GM18511 (cell line): Measurements from ENCODE around the gene GGCT.

Source experiments
- ATAC-seq: cut with Tn5 transposase; IDR thresholded peaks from one replicate; pipeline ENCODE4 v1.9.1; 2021; ENCODE audit warnings: mild to moderate bottlenecking, moderate library complexity; ENCODE audit not compliant: unreplicated experiment

The GGCT gene

DNA sequence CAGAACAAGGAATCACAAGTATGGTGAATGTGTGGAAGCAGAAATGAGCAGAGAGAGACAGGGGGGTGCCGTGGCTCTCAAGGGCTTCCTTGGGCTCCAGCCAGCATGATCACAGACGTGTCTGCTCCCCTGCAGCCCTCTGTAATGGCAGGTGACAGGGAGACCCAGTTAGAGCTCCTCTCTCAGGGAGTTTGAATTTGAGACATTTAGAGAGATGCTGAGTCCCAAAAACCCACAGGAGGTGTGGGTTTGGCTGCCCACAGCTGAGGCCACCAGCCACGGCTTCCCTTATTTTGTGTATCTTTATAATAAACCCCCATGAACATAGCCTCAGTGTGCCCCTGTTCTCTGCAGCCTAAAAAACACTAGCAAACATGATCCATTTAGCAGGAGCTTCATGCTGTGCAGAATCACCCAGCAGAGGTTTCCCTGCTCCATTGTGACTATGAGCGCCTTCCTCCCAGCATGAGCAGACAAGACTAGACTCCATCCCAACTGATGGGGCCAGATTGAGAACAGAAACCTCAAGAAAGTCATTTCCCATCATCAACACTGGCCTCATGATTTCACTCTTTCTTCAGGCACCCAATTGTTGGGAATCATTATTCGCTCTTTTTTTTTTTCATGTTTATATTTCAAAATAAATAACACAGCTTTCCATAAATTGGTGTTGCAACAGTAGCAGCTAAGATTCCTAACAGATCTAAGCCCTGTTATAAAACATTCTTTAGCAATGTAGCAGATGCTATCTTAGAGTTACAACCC, 39.4 kb downstream of the GGCT start:
- no peak for ATAC-seq

DNA sequence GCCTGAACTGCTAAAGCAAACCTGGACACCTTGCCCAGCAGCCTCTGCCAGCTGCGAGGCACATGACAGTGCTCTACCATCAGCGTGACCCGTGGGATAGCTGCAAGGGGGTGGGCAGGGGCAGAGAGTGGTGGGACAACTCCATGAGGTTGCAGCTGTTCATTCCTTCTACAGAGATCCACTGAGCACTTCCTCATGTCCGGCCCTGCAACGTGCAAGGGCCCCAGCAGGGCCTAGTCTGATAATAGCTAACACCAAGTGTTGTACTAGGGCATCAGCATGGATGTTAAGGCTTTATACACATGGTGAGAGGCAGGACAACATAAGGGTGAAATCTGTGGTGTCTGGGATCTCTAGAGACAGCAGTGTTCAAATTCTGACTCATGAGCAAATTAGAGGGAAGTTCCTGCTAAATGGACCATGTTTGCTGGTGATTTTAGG, 40.4 kb downstream of the GGCT start:
- peak; percentile 55 for ATAC-seq

DNA sequence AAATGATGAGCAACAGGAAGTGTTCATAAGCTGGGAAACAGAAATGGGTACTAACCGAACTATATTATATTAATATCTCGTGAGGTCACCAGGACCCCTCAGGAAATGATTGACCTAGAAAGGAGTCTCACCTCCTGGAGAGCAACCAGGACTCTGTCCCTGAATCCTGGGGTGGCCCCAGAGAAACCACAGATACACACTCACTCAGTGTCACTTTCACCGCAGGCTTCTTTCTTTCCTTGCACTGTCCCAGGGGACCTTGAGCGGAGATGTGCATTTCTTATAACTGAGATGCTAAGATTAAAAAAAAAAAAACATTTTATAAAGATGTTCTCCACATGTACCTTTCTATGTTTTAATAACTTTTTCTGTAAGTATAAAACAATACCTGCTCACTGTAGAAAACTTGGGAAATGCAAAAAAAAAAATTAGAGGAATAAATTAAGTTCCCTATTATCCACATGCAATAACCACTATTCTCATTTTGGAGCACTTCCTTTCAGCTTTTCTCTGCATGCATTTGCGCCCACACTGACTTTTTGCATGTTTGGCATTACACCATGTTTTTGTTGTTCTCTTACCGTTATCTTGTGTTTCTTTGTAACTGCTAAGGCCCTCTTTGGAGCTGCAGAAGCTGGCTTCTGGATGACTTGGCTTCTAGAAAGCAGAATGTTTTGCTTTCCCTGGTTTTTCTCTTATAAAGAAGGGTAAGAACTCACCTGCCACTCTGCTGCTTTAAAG, 41.1 kb downstream of the GGCT start:
- peak; percentile 75 for ATAC-seq

DNA sequence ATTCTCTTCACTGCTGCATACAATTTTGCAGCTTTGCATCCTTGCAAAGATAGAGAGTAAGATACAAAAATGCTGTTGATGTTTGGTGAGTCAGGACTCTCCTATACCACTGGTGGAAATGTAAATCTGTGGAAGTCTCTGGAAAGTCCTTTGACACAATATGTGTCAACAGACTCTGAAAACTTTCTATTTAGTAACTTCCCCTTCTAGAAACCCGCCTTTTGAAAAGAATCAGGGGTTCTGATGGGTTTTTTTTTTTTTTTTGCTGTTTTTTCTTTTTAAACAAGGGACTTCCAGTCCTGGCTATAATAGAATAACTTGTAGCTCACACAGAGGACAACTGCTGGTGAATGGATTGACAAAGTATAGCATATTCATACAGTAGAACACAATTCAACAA, 42.5 kb downstream of the GGCT start:
- ATAC-seq: no peak

DNA sequence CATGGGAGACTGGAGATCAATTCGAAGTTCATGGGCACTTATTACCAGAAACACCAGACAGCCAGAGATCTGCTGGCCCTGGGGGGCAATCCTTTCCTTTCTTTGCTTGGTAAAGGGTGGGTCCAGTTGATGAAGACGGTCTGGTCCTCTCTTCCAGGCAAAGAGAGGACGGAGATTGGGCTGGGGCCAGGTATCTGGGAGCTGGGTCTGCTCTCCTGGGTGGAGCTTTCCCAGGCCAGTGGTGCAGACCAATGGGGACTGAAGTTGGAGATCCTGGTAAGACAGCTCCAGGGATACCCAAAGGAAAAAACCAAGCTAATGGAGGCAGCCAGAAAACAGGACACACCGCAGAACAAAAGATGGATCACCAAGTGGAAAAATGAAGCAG, 44.4 kb downstream of the GGCT start:
- no peak for ATAC-seq

GRCh38 chr7:30459591-30460245, 44.9 kb downstream of the GGCT start:
- ATAC-seq: no peak

GRCh38 chr7:30458311-30458710, 46.3 kb downstream of the GGCT start:
- no peak for ATAC-seq

GRCh38 chr7:30453921-30454320, 50.7 kb downstream of the GGCT start:
- no peak for ATAC-seq

DNA sequence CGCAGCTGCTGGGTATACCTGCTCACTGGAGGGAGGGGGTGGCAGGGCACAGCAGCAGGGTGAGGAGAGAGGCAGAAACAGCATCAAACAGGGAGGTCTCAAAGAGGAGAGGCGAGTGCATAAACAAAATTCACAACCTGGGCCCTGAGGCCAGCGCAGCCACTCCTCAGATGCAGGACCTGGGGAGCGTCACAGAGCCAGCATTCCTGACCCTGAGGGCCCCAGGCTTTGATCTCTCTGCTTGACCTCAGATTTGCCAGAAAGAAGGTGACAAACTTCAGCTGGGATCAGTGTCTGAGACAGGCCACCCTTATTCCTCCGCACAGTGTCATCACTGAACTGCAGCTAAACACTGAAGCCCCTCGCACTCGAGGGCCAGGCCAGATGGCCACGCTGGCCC, 51.6 kb downstream of the GGCT start:
- no peak for ATAC-seq

- ATAC-seq: no peak
Measured at GRCh38 chr7:30452280-30452930, 52.2 kb downstream of the GGCT start.

DNA sequence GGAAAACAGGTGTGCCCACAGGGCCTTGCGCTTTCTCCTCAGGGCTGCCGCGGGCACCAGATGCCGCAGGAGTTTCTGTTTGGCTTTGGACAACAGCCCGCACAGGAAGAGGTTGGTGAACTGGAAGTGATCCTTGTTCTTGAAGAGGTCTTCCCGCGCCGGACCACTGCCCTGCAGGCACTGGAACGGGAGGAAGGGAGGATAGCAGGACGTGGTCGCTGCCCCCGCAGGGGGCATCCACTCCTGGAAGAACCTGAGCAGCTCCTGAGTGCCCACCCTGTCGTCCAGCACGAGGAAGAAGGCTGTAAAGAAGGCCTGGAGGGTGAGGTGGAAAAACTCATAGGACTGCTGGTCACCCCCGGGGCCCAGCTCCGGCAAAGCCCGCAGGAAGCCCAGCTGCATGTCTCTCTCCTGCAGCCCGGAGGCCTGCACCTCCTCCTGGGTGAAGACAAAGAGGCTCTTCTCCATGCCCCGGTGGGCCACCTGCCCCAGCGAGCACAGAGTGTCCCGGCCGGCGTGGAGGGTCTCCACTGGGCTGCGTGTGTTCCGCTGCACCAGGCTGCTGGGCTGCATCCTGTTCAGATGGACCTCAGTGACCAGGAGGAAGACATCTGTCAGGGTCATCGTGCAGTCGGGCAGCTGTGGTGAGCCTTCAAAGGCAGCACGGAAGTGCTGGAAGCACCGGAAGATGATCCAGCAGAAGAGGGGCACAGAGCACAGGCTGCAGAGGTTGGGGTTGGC, 52.9 kb downstream of the GGCT start:
- no peak for ATAC-seq

DNA sequence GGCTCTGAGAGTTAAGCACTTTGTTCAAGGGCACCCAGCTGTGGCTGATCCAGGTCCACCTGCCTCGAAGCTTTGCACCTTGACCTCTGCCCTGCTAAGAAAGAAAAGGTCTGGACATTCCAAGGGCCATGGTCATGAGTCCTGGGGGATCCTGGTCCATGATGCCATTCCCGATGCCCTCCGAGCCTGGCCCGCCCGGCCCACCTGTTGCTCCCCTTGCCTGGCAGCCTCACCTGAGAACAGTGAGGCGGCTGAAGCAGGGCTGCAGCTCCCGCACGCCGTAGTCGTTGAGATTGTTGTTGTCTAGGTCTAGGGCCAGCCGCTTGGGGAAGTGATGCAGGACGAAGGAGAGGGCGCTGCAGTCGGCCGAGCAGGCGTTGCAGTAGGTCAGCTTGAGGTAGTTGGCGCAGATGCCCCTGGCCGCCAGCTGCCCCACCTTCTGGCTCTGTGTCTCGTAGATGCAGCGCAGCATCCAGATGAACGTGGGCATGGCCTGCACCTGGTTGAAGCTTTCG, 53.6 kb downstream of the GGCT start:
- ATAC-seq: no peak

DNA sequence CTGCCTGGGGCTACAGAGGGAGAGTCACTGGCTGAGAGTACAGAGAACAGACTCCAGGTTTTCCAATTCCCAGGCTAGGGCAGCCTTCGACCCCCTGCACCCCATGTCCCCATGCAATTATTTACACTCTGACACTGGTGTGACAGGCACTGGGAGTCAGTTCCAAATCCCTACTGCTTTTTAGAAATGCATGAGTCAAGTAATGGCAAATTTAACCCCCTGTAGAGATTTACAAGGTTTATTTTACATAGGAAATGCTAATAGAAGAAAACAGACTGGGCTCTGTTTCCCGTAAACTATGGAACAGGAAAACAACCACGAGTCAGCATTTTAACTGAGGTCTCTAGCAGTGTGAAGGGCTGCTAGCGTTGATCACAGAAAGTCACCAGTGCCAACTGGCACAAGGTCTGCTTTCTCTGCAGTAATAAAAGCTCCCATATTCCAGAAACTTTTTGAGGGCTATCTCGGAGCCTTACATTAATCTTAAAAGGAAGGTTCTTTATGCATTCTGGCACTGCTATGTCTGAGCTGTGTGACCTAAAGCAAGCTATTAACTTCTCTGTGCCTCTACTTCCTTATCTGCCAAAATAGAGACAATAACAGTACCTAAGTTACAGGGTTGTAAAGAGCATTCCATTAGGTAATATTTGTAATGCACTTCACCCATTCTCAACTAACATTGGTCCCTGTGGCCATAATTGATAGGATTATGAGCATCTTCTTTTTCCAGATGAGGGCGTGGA, 54.2 kb downstream of the GGCT start:
- ATAC-seq: no peak

- ATAC-seq: no peak
Measured at GRCh38 chr7:30448461-30449189, 56.0 kb downstream of the GGCT start.

GRCh38 chr7:30447466-30447865, 57.2 kb downstream of the GGCT start:
- no peak for ATAC-seq
